ENCODE results near the gene OSBP2.

OSBP2 gene

DNA sequence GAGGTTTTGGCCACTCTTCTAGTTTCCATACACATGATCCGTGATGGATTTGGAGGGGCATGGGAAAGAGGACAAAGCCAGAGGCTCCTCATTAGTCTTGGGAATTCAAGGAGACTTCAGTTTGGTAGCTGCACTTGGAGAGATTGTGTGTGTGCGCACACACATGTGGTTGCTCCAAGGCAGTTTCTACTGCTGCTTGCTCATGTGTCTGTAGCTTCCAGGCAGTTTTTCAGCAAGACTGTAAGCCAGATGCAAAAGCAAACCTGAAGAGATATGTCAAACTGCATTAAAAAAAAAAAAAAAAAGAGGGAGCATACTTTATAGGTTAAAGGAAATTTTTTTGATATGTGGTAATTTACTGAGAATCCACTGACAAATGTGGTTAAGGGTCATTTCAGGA lies 95.7 kb downstream of the OSBP2 start:
- DNase-seq (ENCODE audit: low read depth) = no peak
- TF ChIP-seq, protein P1, sequence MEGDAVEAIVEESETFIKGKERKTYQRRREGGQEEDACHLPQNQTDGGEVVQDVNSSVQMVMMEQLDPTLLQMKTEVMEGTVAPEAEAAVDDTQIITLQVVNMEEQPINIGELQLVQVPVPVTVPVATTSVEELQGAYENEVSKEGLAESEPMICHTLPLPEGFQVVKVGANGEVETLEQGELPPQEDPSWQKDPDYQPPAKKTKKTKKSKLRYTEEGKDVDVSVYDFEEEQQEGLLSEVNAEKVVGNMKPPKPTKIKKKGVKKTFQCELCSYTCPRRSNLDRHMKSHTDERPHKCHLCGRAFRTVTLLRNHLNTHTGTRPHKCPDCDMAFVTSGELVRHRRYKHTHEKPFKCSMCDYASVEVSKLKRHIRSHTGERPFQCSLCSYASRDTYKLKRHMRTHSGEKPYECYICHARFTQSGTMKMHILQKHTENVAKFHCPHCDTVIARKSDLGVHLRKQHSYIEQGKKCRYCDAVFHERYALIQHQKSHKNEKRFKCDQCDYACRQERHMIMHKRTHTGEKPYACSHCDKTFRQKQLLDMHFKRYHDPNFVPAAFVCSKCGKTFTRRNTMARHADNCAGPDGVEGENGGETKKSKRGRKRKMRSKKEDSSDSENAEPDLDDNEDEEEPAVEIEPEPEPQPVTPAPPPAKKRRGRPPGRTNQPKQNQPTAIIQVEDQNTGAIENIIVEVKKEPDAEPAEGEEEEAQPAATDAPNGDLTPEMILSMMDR (conservative IDR thresholded peaks at IDR 0.05; ENCODE audit: low read depth, low read length) = no peak
- H3K4me3 ChIP-seq (ENCODE audit: low read depth, low read length) = no peak overlapping the region

DNA sequence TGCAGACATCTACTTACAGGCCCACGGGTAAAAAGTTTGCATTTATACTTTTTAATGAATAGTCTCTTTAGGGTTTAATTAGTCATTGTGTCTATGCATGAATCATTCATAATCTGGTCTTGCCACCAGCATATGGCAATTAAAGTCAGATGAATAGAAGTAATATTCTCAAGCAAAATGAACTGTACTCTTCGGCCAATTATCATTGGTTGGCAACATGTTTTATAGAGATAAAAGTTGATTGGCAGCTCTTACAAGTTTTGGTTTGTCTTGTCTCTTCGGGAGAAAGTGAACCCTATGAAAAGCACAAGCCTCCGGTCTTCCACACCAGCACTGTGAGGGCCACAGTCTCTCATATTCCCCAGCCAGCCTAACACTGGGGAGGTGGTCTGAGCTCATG lies 97.8 kb downstream of the OSBP2 start:
- no peak overlapping the region for H3K4me3 ChIP-seq (ENCODE audit: low read depth, low read length)
- DNase-seq (ENCODE audit: low read depth) = no peak
- TF ChIP-seq, protein P1 (conservative IDR thresholded peaks at IDR 0.05; ENCODE audit: low read depth, low read length) = no peak

DNA sequence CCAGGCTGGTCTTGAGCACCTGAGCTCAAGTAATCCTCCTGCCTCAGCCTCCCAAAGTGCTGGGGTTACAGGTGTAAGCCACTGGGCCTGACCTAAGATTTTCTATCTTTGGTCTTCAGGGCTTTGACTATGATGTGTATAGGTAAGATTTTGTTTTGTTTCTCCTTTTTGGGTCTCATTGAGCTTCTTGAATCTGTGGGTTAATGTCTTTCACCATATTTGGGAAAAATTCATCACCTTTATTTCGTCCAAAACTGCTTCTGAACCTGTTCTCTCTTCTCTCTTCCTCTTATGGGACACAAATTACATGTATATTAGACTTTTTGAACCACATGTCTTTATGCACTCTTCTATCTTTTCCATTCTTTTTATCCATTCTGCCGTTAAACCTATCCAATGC lies 100.4 kb downstream of the OSBP2 start:
- no peak for DNase-seq (ENCODE audit: low read depth)
- no peak overlapping the region for H3K4me3 ChIP-seq (ENCODE audit: low read depth, low read length)
- TF ChIP-seq, protein P1 (conservative IDR thresholded peaks at IDR 0.05; ENCODE audit: low read depth, low read length) = no peak

DNA sequence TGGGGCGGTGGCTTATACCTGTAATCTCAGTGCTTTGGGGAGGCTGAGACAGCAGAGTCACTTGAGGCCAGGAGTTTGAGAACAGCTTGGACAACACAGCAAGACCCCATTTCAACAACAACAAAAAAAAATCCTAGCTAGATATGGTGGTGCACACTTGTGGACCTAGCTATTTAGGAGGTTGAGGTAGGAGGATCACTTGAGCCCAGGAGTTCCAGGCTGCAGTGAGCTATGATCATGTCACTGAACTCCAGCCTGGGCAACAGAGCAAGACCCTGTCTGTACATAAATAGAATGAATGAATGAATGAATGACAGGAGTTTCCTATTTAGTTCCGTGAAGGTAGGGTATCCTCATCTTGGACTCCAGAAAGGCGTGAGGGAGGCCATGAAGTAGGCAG lies 107.0 kb downstream of the OSBP2 start:
- no peak overlapping the region for H3K4me3 ChIP-seq (ENCODE audit: low read depth, low read length)
- DNase-seq (ENCODE audit: low read depth) = no peak
- TF ChIP-seq, protein P1 (conservative IDR thresholded peaks at IDR 0.05; ENCODE audit: low read depth, low read length) = no peak

DNA sequence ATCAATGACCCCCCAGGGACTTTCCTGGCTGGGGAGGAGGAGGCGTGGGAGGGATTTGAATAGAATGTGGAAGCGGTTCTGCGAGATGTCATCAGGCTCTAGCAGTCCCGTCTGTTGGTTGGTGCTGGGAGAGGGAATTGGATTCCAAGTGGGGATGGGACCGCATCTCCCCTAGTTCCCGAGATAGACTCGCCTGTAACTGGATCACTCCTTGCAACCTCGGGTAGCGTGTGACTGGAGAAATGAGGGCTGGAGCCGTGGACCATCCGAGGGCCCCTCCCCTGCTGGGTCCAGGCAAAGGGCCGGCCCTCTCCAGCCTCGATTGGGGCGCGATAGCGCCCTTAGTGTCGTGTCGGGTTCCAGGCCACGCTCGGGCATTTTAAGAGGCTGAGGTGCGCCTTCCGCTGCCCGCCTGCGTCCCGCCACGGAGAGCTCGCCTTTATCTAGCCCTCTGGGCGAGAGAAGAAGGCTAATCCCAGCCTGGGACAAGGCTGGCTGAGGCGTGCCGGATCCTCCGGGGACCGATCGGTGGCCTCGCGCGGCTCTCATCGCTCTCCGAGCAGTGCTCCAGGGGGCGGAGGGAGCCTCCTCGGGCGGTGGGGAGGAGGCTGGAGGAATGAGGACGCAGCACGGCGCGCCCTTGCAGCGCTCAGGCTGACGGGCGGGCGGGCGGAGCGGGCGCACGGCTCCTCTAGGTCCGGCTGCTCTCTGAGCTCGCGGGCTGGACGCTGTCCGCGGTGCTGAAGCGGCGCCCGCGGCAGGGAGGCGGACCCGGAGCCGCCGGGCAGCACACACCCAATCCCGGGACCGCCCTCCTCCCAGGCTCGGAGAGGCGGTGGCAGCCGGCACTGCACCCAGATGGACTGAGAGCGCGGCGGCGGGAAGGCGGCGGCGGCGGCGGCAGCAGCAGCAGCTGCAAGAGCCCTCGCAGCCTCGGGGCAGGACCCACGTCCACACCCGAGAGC lies 107.8 kb downstream of the OSBP2 start:
- peak overlapping the region; percentile 28 for H3K4me3 ChIP-seq (ENCODE audit: low read depth, low read length)
- DNase-seq (ENCODE audit: low read depth) = peak; percentile 94

DNA sequence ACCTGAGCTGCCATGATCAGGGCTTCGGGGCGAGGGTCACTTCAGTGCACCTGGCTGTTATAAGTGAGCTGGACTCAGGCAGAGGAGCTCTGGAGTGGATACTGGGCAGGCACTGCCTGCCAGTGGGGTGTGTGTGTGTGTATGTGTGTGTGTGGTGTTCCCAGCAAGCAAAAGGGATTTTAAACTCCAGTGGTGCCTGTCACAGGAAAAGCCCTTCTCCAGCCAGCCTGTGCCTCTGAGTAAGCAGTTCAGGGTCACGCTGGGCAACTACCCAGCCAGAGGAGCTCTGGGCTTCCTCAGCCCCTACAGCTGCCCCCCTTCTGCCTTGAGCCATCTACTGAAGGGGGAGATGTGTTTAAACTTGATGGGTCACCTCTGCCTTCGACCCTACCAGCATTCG lies 109.0 kb downstream of the OSBP2 start:
- TF ChIP-seq, protein P1 (conservative IDR thresholded peaks at IDR 0.05; ENCODE audit: low read depth, low read length) = no peak
- DNase-seq (ENCODE audit: low read depth) = no peak
- no peak overlapping the region for H3K4me3 ChIP-seq (ENCODE audit: low read depth, low read length)

More for the DNA sequence above, 107.8 kb downstream of the OSBP2 start:
- TF ChIP-seq, protein P1 (conservative IDR thresholded peaks at IDR 0.05; ENCODE audit: low read depth, low read length) = no peak

DNA sequence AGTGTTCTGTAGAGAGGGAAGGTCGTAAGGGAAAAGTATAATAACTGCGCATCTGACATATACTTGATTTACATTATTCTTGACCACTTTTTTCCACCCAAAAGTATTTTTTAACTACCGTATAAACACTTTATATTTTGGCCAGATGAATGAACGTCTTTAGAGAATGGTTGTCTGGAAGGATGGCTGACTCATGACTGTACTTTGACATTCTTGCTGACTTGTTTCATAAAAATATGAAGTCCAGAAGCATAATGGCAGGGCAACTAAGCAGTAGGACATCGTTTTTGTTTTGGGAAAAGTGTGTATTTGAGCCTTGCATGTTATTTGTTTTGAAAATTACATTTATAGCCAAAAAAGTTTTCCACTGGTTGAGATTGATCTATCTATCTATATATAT lies 110.0 kb downstream of the OSBP2 start:
- no peak overlapping the region for H3K4me3 ChIP-seq (ENCODE audit: low read depth, low read length)
- no peak for DNase-seq (ENCODE audit: low read depth)
- TF ChIP-seq, protein P1 (conservative IDR thresholded peaks at IDR 0.05; ENCODE audit: low read depth, low read length) = no peak
